ENCODE results near the gene EOLA1. TPM values are rescaled to one million over a fixed set of nuclear protein-coding genes. Genes with fewer than 3 reads are reported as not detected.

Gene EOLA1
- total RNA-seq, 6 experiments from 2014 or later: 5.2 to 13.3 (median 11.7) TPM

GRCh38 chrX:149494844-149495565 is 45.8 kb upstream of the EOLA1 start:
- Histone ChIP-seq H3K36me3 (peaks cover 0 to 21% (median 0%) of the 10 kb centered on the region in 4 donors), H3K4me3 (no peak overlapping the region)
- ATAC-seq: no peak

GRCh38 chrX:149495573-149496071 is 45.2 kb upstream of the EOLA1 start:
- DNase-seq (no peak), ATAC-seq (peak in 1 of 4 donors; percentile 80)
- Histone ChIP-seq H3K27me3 (no peaks in the 10 kb centered on the region), H3K9me3 (no peaks in the 10 kb centered on the region), H3K36me3 (peaks cover 0 to 21% (median 0%) of the 10 kb centered on the region in 4 donors), H3K4me1 (peaks cover 0 to 20% (median 0%) of the 10 kb centered on the region in 4 donors), H3K4me3 (no peak overlapping the region), H3K27ac (no peak overlapping the region)
- TF ChIP-seq POLR2A (IDR thresholded peaks at IDR 0.05): no peak
- intact Hi-C loops (cut with DNase I): no loop called here
- WGBS (ENCODE audit: insufficient coverage, low coverage, low lambda C conversion rate, missing lambda C conversion rate): 39% methylated on average over 3 of the region's 5 CpGs

More at GRCh38 chrX:149494844-149495565, 45.8 kb upstream of the EOLA1 start:
- no peaks in the 10 kb centered on the region for H3K9me3 ChIP-seq
- 53% methylated on average over 3 of the region's 4 CpGs for WGBS (ENCODE audit: insufficient coverage, low coverage, low lambda C conversion rate, missing lambda C conversion rate)
- H3K27me3 ChIP-seq: no peaks in the 10 kb centered on the region
- DNase-seq: no peak
- peaks cover 0 to 20% (median 0%) of the 10 kb centered on the region in 4 donors for H3K4me1 ChIP-seq
- TF ChIP-seq POLR2A (IDR thresholded peaks at IDR 0.05) (no peak), CTCF (IDR thresholded peaks at IDR 0.05) (no peak)
- intact Hi-C loops (cut with DNase I): no loop called here
- H3K27ac ChIP-seq: no peak overlapping the region

GRCh38 chrX:149497054-149497453 is 43.8 kb upstream of the EOLA1 start:
- Histone ChIP-seq H3K27ac (peak overlapping the region in 1 of 3 donors; percentile 24), H3K36me3 (peaks cover 0 to 18% (median 0%) of the 10 kb centered on the region in 4 donors), H3K27me3 (no peaks in the 10 kb centered on the region), H3K4me3 (no peak overlapping the region), H3K9me3 (no peaks in the 10 kb centered on the region), H3K4me1 (peaks cover 0 to 20% (median 0%) of the 10 kb centered on the region in 4 donors)
- intact Hi-C loops (cut with DNase I): no loop called here
- TF ChIP-seq CTCF (IDR thresholded peaks at IDR 0.05) (no peak), POLR2A (IDR thresholded peaks at IDR 0.05) (no peak)
- ATAC-seq (peak in 3 of 4 donors; percentile 26 to 74 (median 44)), DNase-seq (no peak)
- 14% methylated on average over 1 of the region's 1 CpG for WGBS (ENCODE audit: insufficient coverage, low coverage, low lambda C conversion rate, missing lambda C conversion rate)

- Histone ChIP-seq H3K27ac (peak overlapping the region in 1 of 3 donors; percentile 24), H3K27me3 (no peaks in the 10 kb centered on the region), H3K9me3 (no peaks in the 10 kb centered on the region), H3K4me1 (peaks cover 0 to 14% (median 0%) of the 10 kb centered on the region in 4 donors), H3K4me3 (no peak overlapping the region), H3K36me3 (peaks cover 0 to 18% (median 0%) of the 10 kb centered on the region in 4 donors)
- intact Hi-C loops (cut with DNase I): no loop called here
- DNase-seq (no peak), ATAC-seq (peak in 1 of 4 donors; percentile 18)
- WGBS (ENCODE audit: insufficient coverage, low coverage, low lambda C conversion rate, missing lambda C conversion rate): 55% methylated on average over 2 of the region's 2 CpGs
- no peak for TF ChIP-seq POLR2A (IDR thresholded peaks at IDR 0.05)
- TF ChIP-seq CTCF (IDR thresholded peaks at IDR 0.05): no peak
Observed at GRCh38 chrX:149497626-149498025, 43.2 kb upstream of the EOLA1 start.

- DNase-seq (no peak), ATAC-seq (no peak)
- TF ChIP-seq CTCF (IDR thresholded peaks at IDR 0.05) (no peak), POLR2A (IDR thresholded peaks at IDR 0.05) (no peak)
- no peaks in the 10 kb centered on the region for H3K27me3 ChIP-seq
- peaks cover 0 to 11% (median 0%) of the 10 kb centered on the region in 4 donors for H3K4me1 ChIP-seq
- no peak overlapping the region for H3K4me3 ChIP-seq
- no peaks in the 10 kb centered on the region for H3K9me3 ChIP-seq
- intact Hi-C loops (cut with DNase I): no loop called here
- WGBS (ENCODE audit: insufficient coverage, low coverage, low lambda C conversion rate, missing lambda C conversion rate): 74% methylated on average over 4 of the region's 4 CpGs
- no peak overlapping the region for H3K27ac ChIP-seq
- peaks cover 0 to 18% (median 0%) of the 10 kb centered on the region in 4 donors for H3K36me3 ChIP-seq
Observed at GRCh38 chrX:149498767-149499166, 42.0 kb upstream of the EOLA1 start.
